Frontal cortex (tissue), 4 donors: ENCODE results near the gene SRPK3. TPM values are rescaled to one million over a fixed set of nuclear protein-coding genes. Genes with fewer than 3 reads are reported as not detected.

Experiments
- DNase-seq, 2 donors: peaks; one replicate each; pipeline ENCODE4 v3.0.0; 2012; ENCODE audit warnings: low spot score in 2 of 2
- FAIRE-seq: peaks from 2 replicates; lab custom pipeline; 2012; peaks lifted over from hg19 to GRCh38; lab: Jason Lieb, UNC
- total RNA-seq: library from RNA; depleted of rRNA; stranded (reverse); fragments of >200 nt; gene quantifications from one replicate; pipeline ENCODE4 v1.2.3, GENCODE V29; 2014
- donor health status: control.
- donor health status: control.
- donor health status: control.

SRPK3 gene
- total RNA-seq, 1 donor from 2014 or later = under 0.01 TPM

- FAIRE-seq (no peak), DNase-seq (peak in 1 of 2 donors; percentile 2)
Observed at GRCh38 chrX:153824348-153824747, 43.5 kb downstream of the SRPK3 start.

DNA sequence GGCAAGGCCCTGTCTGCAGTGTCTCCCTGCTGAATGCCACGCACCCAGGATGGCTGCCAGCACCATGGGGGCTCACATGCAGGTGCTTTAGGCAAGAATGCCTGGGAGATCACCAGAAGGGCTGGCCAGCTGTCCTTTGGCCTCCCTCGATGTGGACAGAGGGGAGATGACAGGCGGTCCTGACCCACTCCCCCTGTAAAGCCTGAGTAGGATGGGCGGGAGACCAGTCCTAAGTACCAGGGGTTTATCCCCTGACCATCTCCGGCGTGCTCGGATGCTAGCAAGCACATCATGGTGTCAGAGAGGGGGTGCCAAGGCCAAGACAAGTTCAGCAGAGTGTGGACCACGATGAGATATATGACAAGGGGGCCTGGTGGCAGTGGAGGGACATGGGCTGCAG, 44.2 kb downstream of the SRPK3 start:
- no peak for FAIRE-seq

GRCh38 chrX:153827016-153827415, 46.2 kb downstream of the SRPK3 start:
- no peak for DNase-seq
- FAIRE-seq = no peak

More for the DNA sequence above, 44.2 kb downstream of the SRPK3 start:
- DNase-seq = no peak

DNA sequence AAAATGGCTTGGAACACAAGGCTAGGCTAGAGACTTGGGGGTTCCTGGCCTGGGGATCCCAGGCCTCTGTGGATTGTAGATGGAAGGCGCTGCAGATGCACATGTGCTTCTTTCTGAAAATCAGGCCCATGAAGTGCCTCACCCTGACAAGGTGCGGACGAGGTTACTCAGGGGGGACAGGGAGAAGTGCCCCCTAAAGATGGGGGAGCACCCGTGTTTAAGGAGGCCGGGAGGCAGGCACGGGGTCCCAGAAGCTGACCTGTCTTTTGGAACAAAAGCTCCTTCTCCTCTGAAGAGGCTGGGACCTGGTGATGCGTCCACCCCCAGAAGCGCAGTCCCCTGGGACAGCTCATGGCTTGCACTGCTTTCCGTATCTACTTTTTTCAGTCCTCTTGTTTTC, 47.1 kb downstream of the SRPK3 start:
- DNase-seq = peak; percentile 2 to 14
- no peak for FAIRE-seq

GRCh38 chrX:153828308-153828707, 47.5 kb downstream of the SRPK3 start:
- FAIRE-seq (no peak), DNase-seq (peak in 1 of 2 donors; percentile 26)

DNA sequence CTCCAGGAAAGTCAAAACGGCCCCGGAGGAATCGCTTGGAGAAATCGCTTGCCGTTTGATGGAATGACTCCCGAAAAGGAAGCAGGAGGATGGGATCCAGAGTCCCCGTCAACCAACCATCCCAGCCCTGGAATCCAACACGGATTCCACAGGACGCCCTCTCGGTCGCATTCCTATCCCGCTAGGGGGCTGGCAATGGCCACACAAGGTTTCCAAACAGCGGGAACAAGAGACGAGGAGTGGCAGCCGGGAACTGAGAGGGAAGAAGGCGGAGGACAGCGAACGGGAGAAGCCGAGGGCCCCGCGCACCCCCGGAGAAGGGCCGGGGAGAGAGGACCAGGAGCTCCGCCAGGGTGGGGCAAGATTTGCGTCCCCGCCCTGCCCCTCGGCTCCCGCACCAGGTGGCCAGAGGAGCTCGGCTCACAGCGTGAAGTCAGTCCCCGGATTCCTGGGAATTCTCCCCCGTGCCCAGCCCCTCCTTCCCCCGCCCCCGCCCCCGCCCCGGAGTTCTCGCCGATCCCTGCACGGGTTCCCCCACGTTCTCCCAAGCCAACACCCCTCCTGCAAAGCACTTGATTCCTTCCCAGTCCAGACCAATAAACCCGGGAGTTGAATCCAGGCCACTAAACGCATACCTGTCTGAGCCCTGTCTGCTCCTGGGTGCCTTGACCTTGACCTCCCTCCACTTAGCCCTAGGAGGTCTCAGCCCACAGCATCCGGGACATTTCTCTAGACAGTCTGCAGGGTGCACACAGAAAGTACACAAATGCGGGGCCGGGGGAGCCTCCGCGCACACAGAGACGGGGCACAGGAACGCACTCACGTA, 48.1 kb downstream of the SRPK3 start:
- DNase-seq (peak; percentile 7 to 11), FAIRE-seq (no peak)

GRCh38 chrX:153829549-153829798, 48.6 kb downstream of the SRPK3 start:
- DNase-seq = no peak
- no peak for FAIRE-seq

GRCh38 chrX:153829799-153830639, 49.2 kb downstream of the SRPK3 start, which contains the start of gene PDZD4:
Gene PDZD4, minus strand, starts transcription at chrX:153830544. Its CDS starts 246 bp downstream, at chrX:153830298.
- FAIRE-seq = no peak

GRCh38 chrX:153830640-153831428, 50.0 kb downstream of the SRPK3 start:
- FAIRE-seq (no peak), DNase-seq (peak; percentile 49)

More at GRCh38 chrX:153829799-153830639, 49.2 kb downstream of the SRPK3 start, which contains the start of gene PDZD4:
- peak in 1 of 2 donors; percentile 36 for DNase-seq

GRCh38 chrX:153831429-153832150, 50.7 kb downstream of the SRPK3 start:
- FAIRE-seq (no peak), DNase-seq (no peak)

GRCh38 chrX:153832728-153833127, 51.9 kb downstream of the SRPK3 start:
- no peak for FAIRE-seq

More at GRCh38 chrX:153832728-153833127, 51.9 kb downstream of the SRPK3 start:
- no peak for DNase-seq

Other genes with a start within 250 kb of the SRPK3 start
- 21.2 TPM for gene CCNQ, start 181.9 kb upstream of the SRPK3 start, total RNA-seq
- gene DUSP9, start 133.8 kb upstream of the SRPK3 start, total RNA-seq = 2.9 TPM
- 18.3 TPM for gene PNCK, start 107.2 kb upstream of the SRPK3 start, total RNA-seq
- gene SLC6A8, start 93.1 kb upstream of the SRPK3 start, total RNA-seq = 12.2 TPM
- gene BCAP31, start 56.7 kb upstream of the SRPK3 start, total RNA-seq = 57.5 TPM
- 3.7 TPM for gene ABCD1, start 56.2 kb upstream of the SRPK3 start, total RNA-seq
- 0.82 TPM for gene PLXNB3, start 16.8 kb upstream of the SRPK3 start, total RNA-seq
- 49.7 TPM for gene IDH3G, start 13.3 kb downstream of the SRPK3 start, total RNA-seq
- gene SSR4, start 13.6 kb downstream of the SRPK3 start, total RNA-seq = 84.4 TPM
- 165 TPM for gene PDZD4, start 49.5 kb downstream of the SRPK3 start, total RNA-seq
- gene L1CAM, start 105.1 kb downstream of the SRPK3 start, total RNA-seq = 101 TPM
- not detected for gene AVPR2, start 123.6 kb downstream of the SRPK3 start, total RNA-seq
- gene ARHGAP4, start 145.2 kb downstream of the SRPK3 start, total RNA-seq = 5.7 TPM
- gene NAA10, start 154.0 kb downstream of the SRPK3 start, total RNA-seq = 21.6 TPM
- 2.4 TPM for gene RENBP, start 163.6 kb downstream of the SRPK3 start, total RNA-seq
- 9.4 TPM for gene HCFC1, start 190.8 kb downstream of the SRPK3 start, total RNA-seq
- 1.6 TPM for gene TMEM187, start 191.7 kb downstream of the SRPK3 start, total RNA-seq
- 6.9 TPM for gene IRAK1, start 238.9 kb downstream of the SRPK3 start, total RNA-seq